Naive B cell (primary cell): ENCODE results near the gene GPD1L. TPM values are rescaled to one million over a fixed set of nuclear protein-coding genes. Genes with fewer than 3 reads are reported as not detected.

Experiments
- ATAC-seq, 2 donors: fragments of 150-1000 bp; cut with Tn5 transposase; 2 replicates each; pipeline ENCODE4 v1.10.0; 2021; ENCODE audit warnings: low read depth in 2 of 2, mild to moderate bottlenecking in 2 of 2, moderate library complexity in 2 of 2
- DNase-seq: peaks from one replicate; pipeline ENCODE4 v3.0.0; 2022
- H3K27ac Mint-ChIP-seq, 6 donors: one replicate each; pipeline ENCODE4 v1.8.0; 2020 to 2022; ENCODE audit warnings: mild to moderate bottlenecking in 6 of 6, mixed read lengths in 6 of 6, moderate library complexity in 5 of 6, inconsistent platforms in 2 of 6
- H3K27me3 Mint-ChIP-seq, 3 donors: one replicate each; pipeline ENCODE4 v1.8.0; 2021 to 2022; ENCODE audit warnings: mixed read lengths in 3 of 3, mild to moderate bottlenecking in 1 of 3
- H3K36me3 Mint-ChIP-seq, 2 donors: one replicate each; pipeline ENCODE4 v1.8.0; 2020 to 2022; ENCODE audit warnings: mixed read lengths in 2 of 2, inconsistent platforms in 1 of 2, mild to moderate bottlenecking in 1 of 2
- H3K4me1 Mint-ChIP-seq, 3 donors: one replicate each; pipeline ENCODE4 v1.8.0; 2020 to 2022; ENCODE audit warnings: mixed read lengths in 3 of 3, inconsistent platforms in 1 of 3, mild to moderate bottlenecking in 1 of 3, moderate library complexity in 1 of 3
- H3K4me3 Mint-ChIP-seq, 8 donors: one replicate each; pipeline ENCODE4 v1.8.0; 2020 to 2022; ENCODE audit warnings: mild to moderate bottlenecking in 8 of 8, mixed read lengths in 8 of 8, moderate library complexity in 8 of 8, inconsistent platforms in 2 of 8
- H3K9me3 Mint-ChIP-seq, 7 donors: one replicate each; pipeline ENCODE4 v1.8.0; 2020 to 2022; ENCODE audit warnings: mixed read lengths in 7 of 7, mild to moderate bottlenecking in 5 of 7, inconsistent platforms in 2 of 7, moderate library complexity in 1 of 7
- polyA plus RNA-seq, 6 donors: library from polyadenylated mRNA; unstranded; fragments of 300-500 nt; fragmentation: Illumina TruSeq; gene quantifications; one replicate each; pipeline ENCODE4 v1.2.3, GENCODE V29; 2021; ENCODE audit warnings: low read depth in 6 of 6

Gene GPD1L
- polyA plus RNA-seq, 6 donors from 2014 or later = 2.7 to 7.4 (median 5.3) TPM

- peaks cover 0 to 15% (median 0%) of the 10 kb centered on the region in 3 donors for H3K4me1 Mint-ChIP-seq
- H3K4me3 Mint-ChIP-seq = no peak overlapping the region
- ATAC-seq (no peak), DNase-seq (no peak)
- peaks cover 6 to 9% of the 10 kb centered on the region in 2 donors for H3K36me3 Mint-ChIP-seq
- H3K9me3 Mint-ChIP-seq = no peaks in the 10 kb centered on the region
- peak overlapping the region in 1 of 6 donors; percentile 9 for H3K27ac Mint-ChIP-seq
- no peaks in the 10 kb centered on the region for H3K27me3 Mint-ChIP-seq
Observed at GRCh38 chr3:32128936-32129335, 22.5 kb downstream of the GPD1L start.

GRCh38 chr3:32129832-32130231, 23.4 kb downstream of the GPD1L start:
- Mint-ChIP-seq H3K27me3 (no peaks in the 10 kb centered on the region), H3K27ac (peak overlapping the region in 3 of 6 donors; percentile 10 to 66 (median 47)), H3K4me3 (no peak overlapping the region), H3K36me3 (peaks cover 11 to 12% of the 10 kb centered on the region in 2 donors), H3K4me1 (peaks cover 0 to 15% (median 0%) of the 10 kb centered on the region in 3 donors), H3K9me3 (no peaks in the 10 kb centered on the region)
- ATAC-seq (no peak), DNase-seq (no peak)

- peak overlapping the region in 1 of 6 donors; percentile 21 for H3K27ac Mint-ChIP-seq
- H3K4me3 Mint-ChIP-seq = no peak overlapping the region
- H3K9me3 Mint-ChIP-seq = no peaks in the 10 kb centered on the region
- no peak for ATAC-seq
- peaks cover 0 to 18% (median 12%) of the 10 kb centered on the region in 3 donors for H3K4me1 Mint-ChIP-seq
- no peak for DNase-seq
- H3K36me3 Mint-ChIP-seq = peaks cover 15 to 18% of the 10 kb centered on the region in 2 donors
- H3K27me3 Mint-ChIP-seq = no peaks in the 10 kb centered on the region
Observed at GRCh38 chr3:32132121-32132520, 25.7 kb downstream of the GPD1L start.

GRCh38 chr3:32132706-32133105, 26.3 kb downstream of the GPD1L start:
- Mint-ChIP-seq H3K27ac (no peak overlapping the region), H3K4me1 (peaks cover 0 to 23% (median 16%) of the 10 kb centered on the region in 3 donors), H3K4me3 (no peak overlapping the region), H3K27me3 (no peaks in the 10 kb centered on the region), H3K9me3 (no peaks in the 10 kb centered on the region), H3K36me3 (peaks cover 15 to 18% of the 10 kb centered on the region in 2 donors)
- ATAC-seq (no peak), DNase-seq (no peak)

- Mint-ChIP-seq H3K36me3 (peaks cover 9% of the 10 kb centered on the region in 2 donors), H3K27ac (peak overlapping the region in 1 of 6 donors; percentile 15), H3K27me3 (no peaks in the 10 kb centered on the region), H3K9me3 (no peaks in the 10 kb centered on the region), H3K4me3 (no peak overlapping the region), H3K4me1 (peaks cover 12 to 29% (median 23%) of the 10 kb centered on the region in 3 donors)
- ATAC-seq (no peak), DNase-seq (no peak)
Observed at GRCh38 chr3:32136703-32137102, 30.3 kb downstream of the GPD1L start.

GRCh38 chr3:32137870-32138269, 31.4 kb downstream of the GPD1L start:
- Mint-ChIP-seq H3K36me3 (peaks cover 9% of the 10 kb centered on the region in 2 donors), H3K9me3 (no peaks in the 10 kb centered on the region), H3K27me3 (no peaks in the 10 kb centered on the region), H3K4me3 (peak overlapping the region in 1 of 8 donors; percentile 12), H3K27ac (peak overlapping the region in 2 of 6 donors; percentile 50 to 51), H3K4me1 (peaks cover 12 to 29% (median 23%) of the 10 kb centered on the region in 3 donors)
- ATAC-seq (no peak), DNase-seq (no peak)

GRCh38 chr3:32138545-32139104, 32.2 kb downstream of the GPD1L start:
- ATAC-seq (peak; percentile 68 to 72), DNase-seq (no peak)
- H3K4me3 Mint-ChIP-seq = peak overlapping the region in 2 of 8 donors; percentile 32 to 45
- H3K27ac Mint-ChIP-seq = peak overlapping the region in 2 of 6 donors; percentile 18 to 56
- peaks cover 9% of the 10 kb centered on the region in 2 donors for H3K36me3 Mint-ChIP-seq
- H3K9me3 Mint-ChIP-seq = no peaks in the 10 kb centered on the region
- no peaks in the 10 kb centered on the region for H3K27me3 Mint-ChIP-seq
- H3K4me1 Mint-ChIP-seq = peaks cover 12 to 30% (median 23%) of the 10 kb centered on the region in 3 donors

- no peaks in the 10 kb centered on the region for H3K36me3 Mint-ChIP-seq
- no peak overlapping the region for H3K27ac Mint-ChIP-seq
- H3K4me1 Mint-ChIP-seq = peaks cover 19 to 36% (median 29%) of the 10 kb centered on the region in 3 donors
- ATAC-seq = no peak
- no peaks in the 10 kb centered on the region for H3K27me3 Mint-ChIP-seq
- no peak for DNase-seq
- no peak overlapping the region for H3K4me3 Mint-ChIP-seq
- no peaks in the 10 kb centered on the region for H3K9me3 Mint-ChIP-seq
Observed at GRCh38 chr3:32140943-32141342, 34.5 kb downstream of the GPD1L start.

- Mint-ChIP-seq H3K27ac (peak overlapping the region in 2 of 6 donors; percentile 26 to 33), H3K4me3 (no peak overlapping the region), H3K4me1 (peaks cover 17 to 20% (median 19%) of the 10 kb centered on the region in 3 donors), H3K9me3 (no peaks in the 10 kb centered on the region), H3K36me3 (peaks cover 7 to 8% of the 10 kb centered on the region in 2 donors), H3K27me3 (no peaks in the 10 kb centered on the region)
- DNase-seq = peak; percentile 45
- ATAC-seq = peak in 1 of 2 donors; percentile 78
Observed at GRCh38 chr3:32143849-32144757, 37.7 kb downstream of the GPD1L start.

- H3K27ac Mint-ChIP-seq = peak overlapping the region in 2 of 6 donors; percentile 70 to 89
- ATAC-seq = peak; percentile 67 to 81
- H3K27me3 Mint-ChIP-seq = no peaks in the 10 kb centered on the region
- H3K4me1 Mint-ChIP-seq = peaks cover 17 to 20% (median 19%) of the 10 kb centered on the region in 3 donors
- H3K4me3 Mint-ChIP-seq = peak overlapping the region in 3 of 8 donors; percentile 48 to 63 (median 60)
- peaks cover 8 to 15% of the 10 kb centered on the region in 2 donors for H3K36me3 Mint-ChIP-seq
- DNase-seq = peak; percentile 21
- H3K9me3 Mint-ChIP-seq = no peaks in the 10 kb centered on the region
Observed at GRCh38 chr3:32146746-32147211, 40.4 kb downstream of the GPD1L start.

GRCh38 chr3:32147509-32147908, 41.1 kb downstream of the GPD1L start:
- no peak overlapping the region for H3K4me3 Mint-ChIP-seq
- H3K9me3 Mint-ChIP-seq = no peaks in the 10 kb centered on the region
- DNase-seq (no peak), ATAC-seq (no peak)
- peaks cover 17 to 20% (median 19%) of the 10 kb centered on the region in 3 donors for H3K4me1 Mint-ChIP-seq
- peaks cover 11 to 15% of the 10 kb centered on the region in 2 donors for H3K36me3 Mint-ChIP-seq
- no peaks in the 10 kb centered on the region for H3K27me3 Mint-ChIP-seq
- peak overlapping the region in 1 of 6 donors; percentile 89 for H3K27ac Mint-ChIP-seq

GRCh38 chr3:32147933-32148332, 41.5 kb downstream of the GPD1L start:
- H3K27ac Mint-ChIP-seq = no peak overlapping the region

GRCh38 chr3:32148351-32148750, 41.9 kb downstream of the GPD1L start:
- no peak for DNase-seq
- H3K4me1 Mint-ChIP-seq = peaks cover 17 to 20% (median 19%) of the 10 kb centered on the region in 3 donors
- ATAC-seq = no peak
- H3K27ac Mint-ChIP-seq = no peak overlapping the region
- no peak overlapping the region for H3K4me3 Mint-ChIP-seq
- H3K9me3 Mint-ChIP-seq = no peaks in the 10 kb centered on the region
- H3K36me3 Mint-ChIP-seq = peaks cover 11 to 15% of the 10 kb centered on the region in 2 donors
- H3K27me3 Mint-ChIP-seq = no peaks in the 10 kb centered on the region

More at GRCh38 chr3:32147933-32148332, 41.5 kb downstream of the GPD1L start:
- no peak for DNase-seq
- peaks cover 17 to 20% (median 19%) of the 10 kb centered on the region in 3 donors for H3K4me1 Mint-ChIP-seq
- no peak overlapping the region for H3K4me3 Mint-ChIP-seq
- peaks cover 11 to 15% of the 10 kb centered on the region in 2 donors for H3K36me3 Mint-ChIP-seq
- H3K9me3 Mint-ChIP-seq = no peaks in the 10 kb centered on the region
- H3K27me3 Mint-ChIP-seq = no peaks in the 10 kb centered on the region
- ATAC-seq = no peak
